GM18519 (cell line): ENCODE results near the gene SCRN1.

Experiments
- ATAC-seq: cut with Tn5 transposase; IDR thresholded peaks from one replicate; pipeline ENCODE4 v1.9.1; 2021; ENCODE audit warnings: mild to moderate bottlenecking, moderate library complexity; ENCODE audit not compliant: unreplicated experiment, low FRiP score

SCRN1 gene

GRCh38 chr7:29989257-29989995, at the start of gene SCRN1:
SCRN1 (minus strand) TSS chr7:29989801; CDS start chr7:29969067, 20,734 bp downstream.
- ATAC-seq, result no peak

GRCh38 chr7:30038196-30038980, 48.8 kb upstream of the SCRN1 start:
- no peak for ATAC-seq

GRCh38 chr7:30036220-30036619, 46.6 kb upstream of the SCRN1 start:
- no peak for ATAC-seq

- ATAC-seq, result no peak
These were observed 44.9 kb upstream of the SCRN1 start for GRCh38 chr7:30034501-30034900.

- no peak for ATAC-seq
These were observed 42.9 kb upstream of the SCRN1 start for GRCh38 chr7:30032310-30033125.

GRCh38 chr7:30029696-30030095, 40.1 kb upstream of the SCRN1 start:
- no peak for ATAC-seq

- peak; percentile 7 for ATAC-seq
These were observed 39.4 kb upstream of the SCRN1 start for GRCh38 chr7:30028749-30029635.

GRCh38 chr7:30028216-30028748, 38.7 kb upstream of the SCRN1 start, which contains the start of gene PLEKHA8:
PLEKHA8 (plus strand) TSS chr7:30028412; CDS start chr7:30028763, 351 bp downstream.
- ATAC-seq, result peak; percentile 33

- ATAC-seq, result no peak
These were observed 38.2 kb upstream of the SCRN1 start for GRCh38 chr7:30027740-30028215.

- ATAC-seq, result no peak
These were observed 37.5 kb upstream of the SCRN1 start for GRCh38 chr7:30027065-30027456.

GRCh38 chr7:30026229-30027064, 36.8 kb upstream of the SCRN1 start, which contains the start of gene FKBP14:
FKBP14 (minus strand) TSS chr7:30026702; CDS start chr7:30026508, 194 bp downstream.
- ATAC-seq, result peak; percentile 76

GRCh38 chr7:30023524-30023923, 33.9 kb upstream of the SCRN1 start:
- ATAC-seq, result no peak

- no peak for ATAC-seq
These were observed 33.4 kb upstream of the SCRN1 start for GRCh38 chr7:30022991-30023390.

- no peak for ATAC-seq
These were observed 30.9 kb upstream of the SCRN1 start for GRCh38 chr7:30020535-30020934.

GRCh38 chr7:30019960-30020359, 30.4 kb upstream of the SCRN1 start:
- no peak for ATAC-seq

- no peak for ATAC-seq
These were observed 29.8 kb upstream of the SCRN1 start for GRCh38 chr7:30019387-30019786.

GRCh38 chr7:30018451-30018850, 28.9 kb upstream of the SCRN1 start:
- ATAC-seq, result no peak

- no peak for ATAC-seq
These were observed 23.2 kb upstream of the SCRN1 start for GRCh38 chr7:30012757-30013156.
